Measurements from ENCODE around the gene EPHX1.

The EPHX1 gene

GRCh38 chr1:225770561-225771248, 39.2 kb upstream of the EPHX1 start:
- no peaks in the 10 kb centered on the region for H3K36me3 ChIP-seq
- H3K27me3 ChIP-seq, result no peaks in the 10 kb centered on the region
- H3K4me1 ChIP-seq, result peaks cover 37% of the 10 kb centered on the region
- no peak for DNase-seq
- no peak for TF ChIP-seq CTCF (IDR thresholded peaks at IDR 0.05; ENCODE audit: low read depth, low read length)
- no peaks in the 10 kb centered on the region for H3K9me3 ChIP-seq
- no peak overlapping the region for H3K4me3 ChIP-seq (ENCODE audit: low read depth, low read length)

- TF ChIP-seq CTCF (IDR thresholded peaks at IDR 0.05; ENCODE audit: low read depth, low read length), result no peak
- Histone ChIP-seq H3K4me3 (ENCODE audit: low read depth, low read length) (no peak overlapping the region), H3K27me3 (no peaks in the 10 kb centered on the region), H3K9me3 (no peaks in the 10 kb centered on the region), H3K36me3 (no peaks in the 10 kb centered on the region), H3K4me1 (peaks cover 30% of the 10 kb centered on the region)
- no peak for DNase-seq
Measured at GRCh38 chr1:225771661-225772322, 38.1 kb upstream of the EPHX1 start.

GRCh38 chr1:225772323-225772768, 37.6 kb upstream of the EPHX1 start:
- TF ChIP-seq CTCF (IDR thresholded peaks at IDR 0.05; ENCODE audit: low read depth, low read length), result peak; percentile 99
- Histone ChIP-seq H3K4me1 (peaks cover 27% of the 10 kb centered on the region), H3K27me3 (no peaks in the 10 kb centered on the region), H3K9me3 (no peaks in the 10 kb centered on the region), H3K36me3 (no peaks in the 10 kb centered on the region), H3K4me3 (ENCODE audit: low read depth, low read length) (no peak overlapping the region)
- DNase-seq, result peak; percentile 91

GRCh38 chr1:225772848-225773247, 37.1 kb upstream of the EPHX1 start:
- DNase-seq, result no peak
- Histone ChIP-seq H3K27me3 (no peaks in the 10 kb centered on the region), H3K4me3 (ENCODE audit: low read depth, low read length) (no peak overlapping the region), H3K36me3 (0 out of 2 replicates have a peak, but pooled peaks cover under 1% of the 10 kb centered on the region), H3K4me1 (peaks cover 22% of the 10 kb centered on the region), H3K9me3 (no peaks in the 10 kb centered on the region)
- no peak for TF ChIP-seq CTCF (IDR thresholded peaks at IDR 0.05; ENCODE audit: low read depth, low read length)

GRCh38 chr1:225774281-225775147, 35.4 kb upstream of the EPHX1 start:
- DNase-seq, result no peak
- TF ChIP-seq CTCF (IDR thresholded peaks at IDR 0.05; ENCODE audit: low read depth, low read length), result no peak
- Histone ChIP-seq H3K36me3 (peaks cover 7% of the 10 kb centered on the region), H3K4me3 (ENCODE audit: low read depth, low read length) (no peak overlapping the region), H3K9me3 (no peaks in the 10 kb centered on the region), H3K27me3 (no peaks in the 10 kb centered on the region), H3K4me1 (peaks cover 9% of the 10 kb centered on the region)

Data from BE2C (cell line).